Femur (tissue), 1 donor: ENCODE measurements around the gene CLASP1.
A peak's percentile ranks its signal among the peaks of the same experiment; 100 is the strongest.
"Not testable (repeated sequence)": the region's sequence is repeated elsewhere in the genome, so short reads cannot be mapped to it uniquely, and the experiment has no call there.

Experiments used
- DNase-seq: peaks from one replicate; pipeline ENCODE4 v3.0.0-alpha.2; 2017

Gene CLASP1

GRCh38 chr2:121363632-121364420 is 285.4 kb downstream of the CLASP1 start:
- DNase-seq = no peak

GRCh38 chr2:121362774-121363173 is 286.5 kb downstream of the CLASP1 start:
- peak; percentile 50 for DNase-seq

GRCh38 chr2:121362226-121362625 is 287.0 kb downstream of the CLASP1 start:
- DNase-seq = no peak

GRCh38 chr2:121360566-121361300 is 288.5 kb downstream of the CLASP1 start:
- no peak for DNase-seq

GRCh38 chr2:121359716-121360565 is 289.3 kb downstream of the CLASP1 start:
- no peak for DNase-seq

- no peak for DNase-seq
Observed at GRCh38 chr2:121359170-121359569, 290.1 kb downstream of the CLASP1 start.

- no peak for DNase-seq
Observed at GRCh38 chr2:121358291-121358690, 291.0 kb downstream of the CLASP1 start.

- peak; percentile 56 for DNase-seq
Observed at GRCh38 chr2:121356058-121356640, 293.1 kb downstream of the CLASP1 start.

GRCh38 chr2:121355488-121355887 is 293.8 kb downstream of the CLASP1 start:
- no peak for DNase-seq

- DNase-seq = no peak
Observed at GRCh38 chr2:121351521-121352318, 297.5 kb downstream of the CLASP1 start.

- no peak for DNase-seq
Observed at GRCh38 chr2:121350890-121351289, 298.4 kb downstream of the CLASP1 start.

GRCh38 chr2:121350402-121350775 is 298.9 kb downstream of the CLASP1 start:
- no peak for DNase-seq

GRCh38 chr2:121349721-121350401 is 299.4 kb downstream of the CLASP1 start:
- DNase-seq = no peak

GRCh38 chr2:121348128-121348740 is 301.0 kb downstream of the CLASP1 start:
- no peak for DNase-seq

GRCh38 chr2:121346859-121347258 is 302.4 kb downstream of the CLASP1 start:
- no peak for DNase-seq

- no peak for DNase-seq
Observed at GRCh38 chr2:121346407-121346806, 302.9 kb downstream of the CLASP1 start.

GRCh38 chr2:121345887-121346286 is 303.4 kb downstream of the CLASP1 start:
- no peak for DNase-seq

GRCh38 chr2:121345101-121345500 is 304.2 kb downstream of the CLASP1 start:
- DNase-seq = no peak

GRCh38 chr2:121343828-121344399 is 305.3 kb downstream of the CLASP1 start:
- DNase-seq = not testable (repeated sequence)

GRCh38 chr2:121343191-121343590 is 306.1 kb downstream of the CLASP1 start:
- DNase-seq = no peak

- no peak for DNase-seq
Observed at GRCh38 chr2:121342751-121343150, 306.5 kb downstream of the CLASP1 start.
